ENCODE data around the gene ACAN.

ACAN gene

DNA sequence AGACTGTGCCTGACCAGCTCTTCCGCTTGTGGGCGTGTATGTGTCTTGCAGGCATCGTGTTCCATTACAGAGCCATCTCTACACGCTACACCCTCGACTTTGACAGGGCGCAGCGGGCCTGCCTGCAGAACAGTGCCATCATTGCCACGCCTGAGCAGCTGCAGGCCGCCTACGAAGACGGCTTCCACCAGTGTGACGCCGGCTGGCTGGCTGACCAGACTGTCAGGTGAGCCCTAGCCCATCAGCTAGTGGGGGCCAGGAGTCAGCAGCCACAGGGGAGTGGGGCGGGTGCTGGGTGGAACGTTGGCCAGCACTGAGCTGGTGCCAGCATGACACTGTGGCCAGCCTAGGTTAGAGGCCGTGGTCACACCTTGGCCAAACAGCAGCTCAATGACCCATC is 36.7 kb downstream of the ACAN start:
- no peak for DNase-seq (ENCODE audit: extremely low read depth in 1 of 2, low read depth in 1 of 2)

GRCh38 chr15:88841236-88841635 is 38.0 kb downstream of the ACAN start:
- no peak for DNase-seq (ENCODE audit: extremely low read depth in 1 of 2, low read depth in 1 of 2)

DNA sequence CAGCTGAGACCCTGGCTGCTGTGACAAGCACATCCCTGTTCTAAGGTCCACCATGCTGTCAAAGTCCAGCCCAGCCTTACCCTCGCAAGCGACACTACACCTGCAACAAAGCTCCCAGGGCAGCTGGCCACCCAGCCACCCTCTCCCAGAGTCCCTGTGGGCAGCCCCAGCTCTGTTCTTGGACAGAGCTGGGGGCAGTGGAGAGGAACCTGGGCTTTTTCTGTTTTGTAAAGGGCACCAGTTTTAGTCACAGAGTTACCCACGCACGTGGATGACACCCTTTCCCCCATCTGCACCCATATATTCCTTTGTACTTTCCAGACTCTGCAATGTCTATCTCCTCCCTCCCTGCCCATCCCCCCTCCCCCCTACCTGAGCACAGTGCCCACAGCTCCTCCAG is 38.9 kb downstream of the ACAN start:
- no peak for DNase-seq (ENCODE audit: extremely low read depth in 1 of 2, low read depth in 1 of 2)

GRCh38 chr15:88843334-88843733 is 40.1 kb downstream of the ACAN start:
- DNase-seq (ENCODE audit: extremely low read depth in 1 of 2, low read depth in 1 of 2): no peak

GRCh38 chr15:88844749-88845386 is 41.6 kb downstream of the ACAN start:
- DNase-seq (ENCODE audit: extremely low read depth in 1 of 2, low read depth in 1 of 2): no peak

GRCh38 chr15:88845616-88846015 is 42.4 kb downstream of the ACAN start:
- DNase-seq (ENCODE audit: extremely low read depth in 1 of 2, low read depth in 1 of 2): no peak

DNA sequence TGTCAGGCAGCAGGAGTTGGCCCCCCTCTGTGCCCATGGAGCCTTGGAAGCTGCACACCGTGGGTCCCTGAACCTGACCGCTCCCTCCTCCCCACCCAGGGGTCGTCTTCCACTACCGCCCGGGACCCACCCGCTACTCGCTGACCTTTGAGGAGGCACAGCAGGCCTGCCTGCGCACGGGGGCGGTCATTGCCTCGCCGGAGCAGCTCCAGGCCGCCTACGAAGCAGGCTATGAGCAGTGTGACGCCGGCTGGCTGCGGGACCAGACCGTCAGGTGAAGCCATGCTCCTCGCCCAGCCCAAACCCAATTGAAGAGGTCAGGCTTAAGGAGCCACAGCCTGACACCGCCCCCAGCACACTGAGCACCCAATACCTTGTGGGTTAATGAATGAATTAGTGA is 43.9 kb downstream of the ACAN start:
- DNase-seq (ENCODE audit: extremely low read depth in 1 of 2, low read depth in 1 of 2): no peak

DNA sequence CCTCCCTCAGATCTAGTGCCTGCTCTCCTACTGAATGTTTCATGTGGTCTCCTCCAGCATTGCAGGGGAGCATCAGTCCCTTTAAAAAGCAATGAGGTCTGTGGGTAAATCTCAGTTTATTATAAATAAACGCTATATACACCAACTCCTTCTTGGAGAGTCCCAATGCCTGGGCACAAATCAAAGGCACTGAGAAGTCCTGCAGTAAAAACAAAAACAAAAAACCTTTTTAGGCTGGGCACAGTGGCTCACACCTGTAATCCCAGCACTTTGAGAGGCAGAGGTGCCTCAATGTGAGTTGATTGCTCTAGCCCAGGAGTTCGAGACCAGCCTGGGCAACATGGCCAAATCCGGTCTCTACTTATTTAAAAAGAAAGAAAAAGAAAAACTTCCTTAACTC is 45.0 kb downstream of the ACAN start:
- no peak for DNase-seq (ENCODE audit: extremely low read depth in 1 of 2, low read depth in 1 of 2)

DNA sequence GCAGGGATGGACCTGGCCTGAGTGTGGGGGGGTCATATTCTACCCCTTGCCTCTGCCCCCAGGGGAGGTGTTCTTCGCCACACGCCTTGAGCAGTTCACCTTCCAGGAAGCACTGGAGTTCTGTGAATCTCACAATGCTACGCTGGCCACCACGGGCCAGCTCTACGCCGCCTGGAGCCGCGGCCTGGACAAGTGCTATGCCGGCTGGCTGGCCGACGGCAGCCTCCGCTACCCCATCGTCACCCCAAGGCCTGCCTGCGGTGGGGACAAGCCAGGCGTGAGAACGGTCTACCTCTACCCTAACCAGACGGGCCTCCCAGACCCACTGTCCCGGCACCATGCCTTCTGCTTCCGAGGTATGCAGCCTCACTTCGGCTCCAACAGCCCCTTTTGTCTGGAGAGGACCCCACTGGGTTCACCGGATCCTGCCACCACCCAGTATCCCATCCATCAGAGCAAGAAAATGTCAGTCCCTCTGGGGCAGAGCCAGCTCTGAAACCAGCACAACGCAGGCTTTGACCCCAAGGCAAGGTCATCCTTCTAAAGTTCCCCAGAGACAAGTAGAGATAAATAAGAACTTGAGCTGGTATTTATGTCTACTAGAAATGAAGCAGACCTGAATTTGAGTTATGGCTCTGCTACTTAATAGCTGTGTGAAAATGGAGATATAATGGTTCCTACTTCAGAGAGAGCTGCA is 46.3 kb downstream of the ACAN start:
- no peak for DNase-seq (ENCODE audit: extremely low read depth in 1 of 2, low read depth in 1 of 2)

GRCh38 chr15:88852476-88852875 is 49.2 kb downstream of the ACAN start:
- no peak for DNase-seq (ENCODE audit: extremely low read depth in 1 of 2, low read depth in 1 of 2)

- no peak for DNase-seq (ENCODE audit: extremely low read depth in 1 of 2, low read depth in 1 of 2)
These were observed 55.7 kb downstream of the ACAN start for GRCh38 chr15:88858934-88859333.

DNA sequence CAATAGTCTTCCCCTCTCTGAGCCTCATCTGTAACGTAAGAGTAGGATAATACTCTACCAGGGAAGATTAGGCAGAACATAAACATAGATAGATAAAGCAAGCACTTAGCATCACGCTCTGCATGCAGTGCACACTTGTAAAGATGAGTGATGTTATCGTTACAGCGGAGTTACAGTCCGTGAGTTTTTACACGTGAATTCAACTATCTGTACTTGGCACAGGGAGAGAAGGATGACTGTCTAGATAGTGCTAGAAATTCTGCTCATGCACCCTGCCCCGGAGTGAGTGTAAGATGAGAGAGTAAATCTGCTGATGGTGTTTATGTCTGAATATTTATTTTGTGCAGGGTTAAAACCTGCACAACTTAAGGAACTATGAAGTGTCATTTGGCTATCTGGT is 56.3 kb downstream of the ACAN start:
- no peak for DNase-seq (ENCODE audit: extremely low read depth in 1 of 2, low read depth in 1 of 2)

- no peak for DNase-seq (ENCODE audit: extremely low read depth in 1 of 2, low read depth in 1 of 2)
These were observed 57.0 kb downstream of the ACAN start for GRCh38 chr15:88860212-88860611.

GRCh38 chr15:88863412-88863811 is 60.2 kb downstream of the ACAN start:
- no peak for DNase-seq (ENCODE audit: extremely low read depth in 1 of 2, low read depth in 1 of 2)

GRCh38 chr15:88864861-88865497 is 61.7 kb downstream of the ACAN start:
- no peak for DNase-seq (ENCODE audit: extremely low read depth in 1 of 2, low read depth in 1 of 2)

GRCh38 chr15:88865498-88866099 is 62.4 kb downstream of the ACAN start:
- DNase-seq (ENCODE audit: extremely low read depth in 1 of 2, low read depth in 1 of 2): no peak

DNA sequence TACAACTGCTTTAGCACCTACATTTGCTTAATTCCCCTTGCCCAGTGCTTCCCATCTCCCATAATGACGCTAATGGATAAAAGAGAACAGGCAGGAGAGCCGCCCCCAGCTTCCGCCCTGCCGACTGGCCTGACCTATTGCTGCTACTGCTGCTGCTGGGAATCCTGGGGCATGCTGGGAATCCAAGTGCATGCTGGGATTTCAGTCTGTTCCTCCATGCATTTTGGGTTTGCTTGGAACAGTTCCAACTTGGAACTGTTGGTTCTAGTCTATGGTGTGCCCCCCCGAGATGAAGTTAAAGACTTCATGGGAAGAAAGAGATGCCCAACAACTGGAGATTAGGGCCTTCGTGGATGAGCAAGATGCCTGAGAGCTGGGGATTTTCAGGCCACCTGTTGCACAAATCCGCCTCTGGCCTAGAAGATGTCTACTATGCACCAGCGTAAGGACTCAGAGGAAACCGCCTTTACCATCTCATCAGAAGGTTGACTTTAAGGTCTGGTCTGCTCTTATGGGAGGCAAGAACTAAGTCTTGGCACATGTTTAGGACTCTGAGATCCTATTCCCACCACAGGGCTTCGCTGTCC is 63.2 kb downstream of the ACAN start:
- DNase-seq (ENCODE audit: extremely low read depth in 1 of 2, low read depth in 1 of 2): no peak

- no peak for DNase-seq (ENCODE audit: extremely low read depth in 1 of 2, low read depth in 1 of 2)
These were observed 68.1 kb downstream of the ACAN start for GRCh38 chr15:88871313-88871712.

DNA sequence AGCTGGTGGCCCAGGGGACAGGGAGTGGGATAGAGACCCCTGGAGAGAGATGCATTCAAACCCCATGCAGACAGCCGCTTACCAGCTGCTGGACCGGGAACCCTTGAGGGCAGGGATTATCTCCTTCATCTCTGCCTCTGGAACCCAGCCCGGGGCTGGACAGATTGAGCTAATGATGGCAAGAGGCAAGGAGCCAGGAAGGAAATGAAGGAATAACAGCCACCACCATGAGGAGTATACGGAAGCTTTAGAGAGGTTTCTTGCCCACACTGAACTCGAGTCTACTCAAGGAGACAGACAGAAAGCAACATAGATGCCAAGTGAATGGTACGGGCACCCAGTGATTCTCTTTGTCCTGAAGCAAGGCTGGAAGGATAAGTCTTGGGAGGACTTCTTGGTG is 68.9 kb downstream of the ACAN start:
- DNase-seq (ENCODE audit: extremely low read depth in 1 of 2, low read depth in 1 of 2): no peak

GRCh38 chr15:88872706-88873105 is 69.5 kb downstream of the ACAN start:
- DNase-seq (ENCODE audit: extremely low read depth in 1 of 2, low read depth in 1 of 2): no peak

- no peak for DNase-seq (ENCODE audit: extremely low read depth in 1 of 2, low read depth in 1 of 2)
These were observed 70.5 kb downstream of the ACAN start for GRCh38 chr15:88873786-88874185.

DNA sequence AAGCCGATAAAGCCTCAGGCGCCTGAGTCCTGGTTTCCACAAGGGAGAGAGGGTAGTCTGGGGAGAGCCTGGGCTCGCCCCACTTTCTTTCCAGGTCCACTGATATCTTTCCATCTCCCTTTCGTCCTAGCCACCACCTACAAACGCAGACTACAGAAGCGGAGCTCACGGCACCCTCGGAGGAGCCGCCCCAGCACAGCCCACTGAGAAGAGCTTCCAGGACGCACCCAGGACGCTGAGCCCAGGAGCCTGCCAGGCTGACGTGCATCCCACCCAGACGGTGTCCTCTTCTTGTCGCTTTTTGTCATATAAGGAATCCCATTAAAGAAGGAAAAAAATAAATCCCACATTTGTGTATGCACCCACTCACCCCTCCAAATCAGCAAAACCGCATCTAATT is 71.0 kb downstream of the ACAN start:
- DNase-seq (ENCODE audit: extremely low read depth in 1 of 2, low read depth in 1 of 2): no peak

All from activated CD8-positive, alpha-beta memory T cell treated with anti-CD3 and anti-CD28 coated beads for 1 hour (primary cell).